MG63 (cell line): ENCODE results near the gene FANCD2OS. TPM values are rescaled to one million over a fixed set of nuclear protein-coding genes. Genes with fewer than 3 reads are reported as not detected.
"Not testable (repeated sequence)": the region's sequence is repeated elsewhere in the genome, so short reads cannot be mapped to it uniquely, and the experiment has no call there.

Experiments
- DNase-seq: peaks from one replicate; pipeline ENCODE4 v3.0.0-alpha.2; 2020
- H3K27me3 ChIP-seq: fragments of 250-450 bp; sonication (Bioruptor Pico); 2 replicates; pipeline ENCODE4 v1.5.1; 2020; ENCODE audit warnings: mild to moderate bottlenecking, moderate library complexity
- H3K36me3 ChIP-seq: fragments of 250-450 bp; sonication (Bioruptor Pico); 2 replicates; pipeline ENCODE4 v1.5.1; 2020; ENCODE audit warnings: mild to moderate bottlenecking, moderate library complexity
- H3K4me3 ChIP-seq: fragments of 250-450 bp; sonication (Bioruptor Pico); 2 replicates; pipeline ENCODE4 v1.5.1; 2020; ENCODE audit warnings: mild to moderate bottlenecking, moderate library complexity
- H3K9me3 ChIP-seq: fragments of 250-450 bp; sonication (Bioruptor Pico); 2 replicates; pipeline ENCODE4 v1.5.1; 2020; ENCODE audit warnings: mild to moderate bottlenecking, moderate library complexity
- total RNA-seq: library from RNA; depleted of rRNA; stranded (reverse); fragments of >200 nt; shearing (Covaris generic); gene quantifications from 2 replicates; pipeline ENCODE4 v1.2.3, GENCODE V29; 2014; ENCODE audit warnings: low replicate concordance; rRNA removed

FANCD2OS gene
- total RNA-seq, 1 experiment from 2014 or later = not detected

DNA sequence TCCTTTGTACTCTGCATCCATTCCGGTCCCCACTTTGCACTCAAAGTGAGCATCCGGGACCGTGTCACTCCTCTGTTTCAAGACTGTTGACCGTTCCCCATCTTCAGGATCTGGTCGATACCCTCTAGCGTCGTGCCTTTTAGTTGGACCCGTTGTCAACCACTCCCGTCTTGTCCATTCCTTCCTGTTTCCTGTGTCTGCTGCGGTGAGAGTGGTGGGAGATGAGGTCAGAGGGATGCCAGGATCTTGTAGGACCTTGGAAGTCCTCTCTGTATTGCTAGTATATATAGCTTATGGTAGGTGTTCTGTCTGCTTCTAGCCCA, 8.0 kb upstream of the FANCD2OS start:
- Histone ChIP-seq H3K9me3 (no peaks in the 10 kb centered on the region), H3K27me3 (no peaks in the 10 kb centered on the region), H3K36me3 (no peaks in the 10 kb centered on the region), H3K4me3 (peak overlapping the region; percentile 79)
- DNase-seq = peak; percentile 17

DNA sequence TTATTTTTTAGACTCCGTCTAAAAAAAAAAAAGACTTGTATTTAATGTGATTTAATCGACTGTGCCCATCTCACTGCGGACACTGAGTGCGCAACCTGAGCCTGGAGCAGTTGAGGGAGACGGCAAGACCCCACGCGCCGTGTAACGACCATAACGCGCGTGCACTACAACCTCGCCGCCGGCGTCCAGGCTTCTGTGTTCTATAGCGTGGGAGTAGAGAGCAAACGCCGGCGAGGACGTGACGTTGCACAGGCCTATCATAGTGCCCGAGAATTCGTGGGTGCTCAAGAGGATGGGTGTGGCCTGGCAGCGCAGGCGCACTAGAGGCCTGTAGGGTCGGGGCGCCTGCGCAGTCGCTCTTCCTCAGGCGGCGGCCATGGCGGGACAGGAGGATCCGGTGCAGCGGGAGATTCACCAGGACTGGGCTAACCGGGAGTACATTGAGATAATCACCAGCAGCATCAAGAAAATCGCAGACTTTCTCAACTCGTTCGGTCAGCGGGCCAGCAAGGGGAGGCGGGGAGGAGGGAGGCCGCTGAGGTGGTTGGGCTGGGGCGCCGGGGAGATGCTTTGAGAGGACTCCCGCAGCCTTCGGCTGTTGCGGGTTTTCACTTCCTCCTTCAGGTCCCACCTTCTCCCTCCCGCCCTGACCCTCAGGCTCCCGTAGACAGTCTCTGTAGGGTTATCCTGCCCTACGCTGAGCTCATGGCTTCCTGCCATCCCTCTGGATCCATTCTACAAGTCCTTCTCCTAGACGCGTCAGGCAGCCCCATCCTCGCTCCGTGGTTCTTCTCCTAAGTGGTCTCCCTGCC, 7.5 kb upstream of the FANCD2OS start, which contains the start of gene BRK1:
TSS of gene BRK1 (plus strand) at position 350 of the 812 bp plus-strand sequence. CDS start at position 377, 27 bp downstream.
- H3K27me3 ChIP-seq = no peaks in the 10 kb centered on the region
- peak within 1 kb of the TSS; percentile 79 for H3K4me3 ChIP-seq
- H3K9me3 ChIP-seq = no peaks in the 10 kb centered on the region
- no peaks in the 10 kb centered on the region for H3K36me3 ChIP-seq
- DNase-seq = peak; percentile 91

DNA sequence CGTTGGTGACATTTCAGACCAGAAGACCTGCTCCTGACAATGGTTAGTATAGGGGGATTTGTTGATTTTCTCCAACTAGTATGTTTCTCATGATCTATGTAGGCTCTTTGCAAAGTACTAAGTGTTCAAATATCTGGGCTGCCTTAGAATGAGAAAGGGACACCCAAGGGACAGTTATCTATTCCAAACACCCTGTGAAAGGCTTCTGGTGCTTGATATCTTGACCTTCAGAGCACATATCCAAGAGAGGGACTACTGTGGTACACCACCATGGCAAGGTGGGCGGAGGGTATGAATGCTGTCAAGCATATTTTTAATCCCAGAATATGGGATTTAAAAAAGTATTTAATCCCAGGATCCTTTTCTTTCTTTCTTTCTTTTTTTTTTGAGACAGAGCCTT, 1.1 kb downstream of the FANCD2OS start:
- H3K4me3 ChIP-seq = no peak overlapping the region

DNA sequence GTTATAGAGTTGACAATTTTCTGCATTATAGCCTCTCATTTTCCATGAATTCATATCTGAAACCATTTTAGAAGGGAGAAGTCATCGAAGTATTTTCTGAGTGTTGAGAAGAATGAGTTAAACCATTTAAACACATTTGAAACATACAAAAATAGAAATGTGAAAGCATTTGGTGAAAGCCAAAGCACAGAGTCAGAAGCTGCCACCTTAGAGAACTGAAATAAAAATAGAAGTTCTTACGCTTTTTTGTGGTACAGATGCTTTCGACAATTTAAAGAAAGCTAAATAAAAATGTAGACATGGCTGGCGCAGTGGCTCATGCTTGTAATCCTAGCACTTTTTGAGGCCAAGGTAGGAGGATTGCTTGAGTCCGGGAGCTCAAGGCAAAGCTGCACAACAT, 9.0 kb downstream of the FANCD2OS start:
- Histone ChIP-seq H3K27me3 (no peaks in the 10 kb centered on the region), H3K9me3 (no peaks in the 10 kb centered on the region)

More for the DNA sequence above, 1.1 kb downstream of the FANCD2OS start:
- Histone ChIP-seq H3K9me3 (no peaks in the 10 kb centered on the region), H3K36me3 (no peaks in the 10 kb centered on the region), H3K27me3 (no peaks in the 10 kb centered on the region)
- no peak for DNase-seq

DNA sequence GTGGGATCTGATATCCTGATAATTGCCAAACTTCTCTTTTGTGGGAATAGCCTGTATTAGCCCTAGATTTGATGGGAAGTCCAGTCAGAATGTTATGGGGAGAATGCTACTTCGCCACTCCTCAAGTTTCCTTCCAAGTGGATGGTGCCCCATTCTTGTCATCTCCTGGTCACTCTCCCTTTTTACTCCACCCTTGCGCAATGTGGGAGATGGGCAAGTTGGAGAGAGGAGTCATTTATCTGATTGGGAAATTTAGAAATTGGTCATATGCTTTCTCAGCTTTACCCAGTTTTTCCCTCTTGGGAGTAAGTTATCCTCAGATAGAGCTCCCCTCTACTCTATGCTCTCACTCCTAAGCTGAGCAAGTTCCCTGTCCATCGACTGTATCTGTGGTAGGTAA, 14.4 kb downstream of the FANCD2OS start:
- no peak for DNase-seq
- H3K9me3 ChIP-seq = no peaks in the 10 kb centered on the region
- H3K27me3 ChIP-seq = no peaks in the 10 kb centered on the region
- peaks cover 4% of the 10 kb centered on the region; the same call in 1 of the 2 replicates for H3K36me3 ChIP-seq
- H3K4me3 ChIP-seq = no peak overlapping the region

More for the DNA sequence above, 9.0 kb downstream of the FANCD2OS start:
- Histone ChIP-seq H3K36me3 (peaks cover 2% of the 10 kb centered on the region; the same call in 1 of the 2 replicates), H3K4me3 (no peak overlapping the region)
- DNase-seq = no peak

DNA sequence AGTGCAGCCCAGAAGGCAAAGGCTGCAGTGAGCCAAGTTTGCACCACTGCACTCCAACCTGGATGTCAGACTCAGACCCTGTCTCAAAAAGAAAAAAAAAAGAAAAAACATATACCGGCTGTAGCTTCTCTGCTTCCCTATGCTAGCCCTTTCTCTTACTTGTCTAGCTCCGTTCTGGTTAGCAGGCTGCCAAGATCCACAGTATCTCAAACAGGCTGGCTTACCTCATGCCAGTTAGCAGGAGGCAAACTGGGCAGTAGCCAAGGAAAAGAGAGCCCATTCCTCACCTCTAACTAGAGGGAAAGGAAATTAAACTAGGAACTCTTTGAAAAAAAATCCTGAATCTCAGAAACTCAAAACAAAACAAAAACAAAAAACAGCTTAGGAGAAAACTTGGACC, 16.7 kb downstream of the FANCD2OS start:
- not testable (repeated sequence) for H3K4me3 ChIP-seq, H3K9me3 ChIP-seq, DNase-seq, H3K27me3 ChIP-seq, H3K36me3 ChIP-seq

DNA sequence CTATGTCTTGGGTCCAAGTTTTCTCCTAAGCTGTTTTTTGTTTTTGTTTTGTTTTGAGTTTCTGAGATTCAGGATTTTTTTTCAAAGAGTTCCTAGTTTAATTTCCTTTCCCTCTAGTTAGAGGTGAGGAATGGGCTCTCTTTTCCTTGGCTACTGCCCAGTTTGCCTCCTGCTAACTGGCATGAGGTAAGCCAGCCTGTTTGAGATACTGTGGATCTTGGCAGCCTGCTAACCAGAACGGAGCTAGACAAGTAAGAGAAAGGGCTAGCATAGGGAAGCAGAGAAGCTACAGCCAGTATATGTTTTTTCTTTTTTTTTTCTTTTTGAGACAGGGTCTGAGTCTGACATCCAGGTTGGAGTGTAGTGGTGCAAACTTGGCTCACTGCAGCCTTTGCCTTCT, 17.3 kb downstream of the FANCD2OS start:
- not testable (repeated sequence) for H3K36me3 ChIP-seq, H3K9me3 ChIP-seq, DNase-seq, H3K4me3 ChIP-seq, H3K27me3 ChIP-seq

DNA sequence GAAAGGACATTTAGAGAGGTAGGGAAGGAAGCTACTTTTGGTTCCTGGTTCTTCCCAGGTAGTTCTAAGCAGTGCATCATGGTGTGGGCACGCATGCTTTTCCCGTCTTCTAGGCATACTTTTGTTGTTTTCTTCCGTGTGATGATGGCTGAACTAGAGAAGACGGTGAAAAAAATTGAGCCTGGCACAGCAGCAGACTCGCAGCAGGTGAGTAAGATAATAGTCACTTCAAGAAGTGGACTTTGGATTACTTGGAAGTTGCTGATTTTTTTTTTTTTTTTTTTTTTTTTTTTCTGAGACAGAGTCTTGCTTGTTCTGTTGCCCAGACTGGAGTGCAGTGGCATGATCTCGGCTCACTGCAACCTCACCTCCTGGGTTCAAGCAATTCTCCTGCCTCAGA, 17.9 kb downstream of the FANCD2OS start:
- peaks cover 2% of the 10 kb centered on the region for H3K36me3 ChIP-seq

DNA sequence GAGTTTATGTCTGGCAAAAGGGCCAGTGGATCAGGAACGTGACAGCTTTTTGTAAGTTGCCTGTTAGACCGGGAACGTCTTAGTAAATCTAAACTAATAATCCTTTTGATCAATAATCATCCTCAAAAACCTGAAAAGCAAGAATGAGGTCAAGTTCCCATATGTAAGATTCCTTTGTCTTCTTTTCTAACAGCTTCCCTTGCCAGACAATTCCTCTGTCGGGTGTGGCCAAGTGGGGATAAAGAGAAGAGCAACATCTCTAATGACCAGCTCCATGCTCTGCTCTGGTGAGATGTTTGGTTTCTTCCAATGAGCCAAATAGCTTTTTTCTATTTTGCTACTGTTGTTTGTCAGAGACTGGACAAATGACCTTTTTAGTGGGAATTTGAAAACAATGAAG, 19.8 kb downstream of the FANCD2OS start:
- no peaks in the 10 kb centered on the region for H3K27me3 ChIP-seq
- H3K9me3 ChIP-seq = no peaks in the 10 kb centered on the region
- H3K4me3 ChIP-seq = no peak overlapping the region
- DNase-seq = no peak
- peaks cover 2% of the 10 kb centered on the region for H3K36me3 ChIP-seq

More for the DNA sequence above, 17.9 kb downstream of the FANCD2OS start:
- H3K27me3 ChIP-seq = no peaks in the 10 kb centered on the region
- no peak overlapping the region for H3K4me3 ChIP-seq
- H3K9me3 ChIP-seq = no peaks in the 10 kb centered on the region
- no peak for DNase-seq

DNA sequence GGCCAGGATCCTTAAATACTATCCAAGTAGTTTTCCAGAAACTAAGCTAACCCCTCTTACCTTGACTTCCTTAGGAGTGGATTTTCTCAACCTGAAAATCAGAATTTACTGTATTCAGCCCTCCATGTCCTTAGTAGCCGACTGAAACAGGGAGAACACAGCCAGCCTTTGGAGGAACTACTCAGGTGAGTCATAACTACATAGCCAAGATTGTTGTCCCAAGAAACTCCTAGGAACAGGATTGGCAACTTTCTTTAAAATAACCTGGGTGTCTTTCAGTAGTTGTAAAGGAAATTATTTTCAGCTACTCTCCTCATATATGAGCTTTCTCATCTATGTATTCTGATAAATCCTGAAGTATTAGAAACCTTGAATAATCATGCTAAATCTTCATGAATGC, 22.3 kb downstream of the FANCD2OS start:
- no peak overlapping the region for H3K4me3 ChIP-seq
- peaks cover 4% of the 10 kb centered on the region for H3K36me3 ChIP-seq
- DNase-seq = no peak
- H3K9me3 ChIP-seq = no peaks in the 10 kb centered on the region
- no peaks in the 10 kb centered on the region for H3K27me3 ChIP-seq

DNA sequence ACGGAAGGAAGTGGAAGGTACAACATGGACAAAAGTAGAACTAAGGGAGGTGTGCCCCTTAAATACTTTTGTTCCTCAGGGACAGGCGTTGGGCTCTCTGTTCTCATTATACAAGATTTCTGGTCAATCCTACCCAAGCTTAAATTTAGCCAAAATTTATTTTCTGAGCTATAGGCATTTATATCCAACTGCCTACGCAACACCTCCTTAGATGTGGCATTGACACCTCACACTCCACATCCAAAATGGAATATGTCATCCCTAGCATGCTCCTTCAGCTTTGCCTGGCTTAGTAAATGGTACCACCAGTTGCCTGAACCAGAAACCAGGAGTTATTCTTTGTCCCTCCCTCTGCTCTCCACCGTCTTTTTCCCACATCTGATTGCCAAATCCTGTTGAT, 26.2 kb downstream of the FANCD2OS start:
- DNase-seq = no peak
- Histone ChIP-seq H3K27me3 (no peaks in the 10 kb centered on the region), H3K4me3 (no peak overlapping the region), H3K36me3 (peaks cover 2% of the 10 kb centered on the region), H3K9me3 (no peaks in the 10 kb centered on the region)

DNA sequence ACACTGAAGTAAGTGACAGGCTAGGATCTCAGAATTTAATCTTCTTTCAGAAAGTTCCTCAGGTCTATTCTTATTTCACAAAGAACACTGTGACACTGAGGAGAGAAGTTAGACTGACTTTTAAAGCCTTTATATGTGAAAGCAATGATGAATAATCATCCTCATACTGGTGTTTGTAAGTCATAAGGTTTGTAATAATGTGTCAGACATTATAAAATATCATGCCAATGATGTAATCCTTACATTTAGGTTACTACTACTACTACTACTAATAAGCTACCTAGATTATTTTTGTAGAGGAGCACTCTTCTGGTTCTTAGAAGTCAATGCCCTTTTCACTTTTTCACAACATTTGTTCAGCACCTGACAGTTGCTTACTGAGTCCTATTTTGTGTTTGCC, 33.4 kb downstream of the FANCD2OS start:
- no peaks in the 10 kb centered on the region for H3K27me3 ChIP-seq
- no peak overlapping the region for H3K4me3 ChIP-seq
- peaks cover 8% of the 10 kb centered on the region for H3K36me3 ChIP-seq
- DNase-seq = no peak
- H3K9me3 ChIP-seq = no peaks in the 10 kb centered on the region

DNA sequence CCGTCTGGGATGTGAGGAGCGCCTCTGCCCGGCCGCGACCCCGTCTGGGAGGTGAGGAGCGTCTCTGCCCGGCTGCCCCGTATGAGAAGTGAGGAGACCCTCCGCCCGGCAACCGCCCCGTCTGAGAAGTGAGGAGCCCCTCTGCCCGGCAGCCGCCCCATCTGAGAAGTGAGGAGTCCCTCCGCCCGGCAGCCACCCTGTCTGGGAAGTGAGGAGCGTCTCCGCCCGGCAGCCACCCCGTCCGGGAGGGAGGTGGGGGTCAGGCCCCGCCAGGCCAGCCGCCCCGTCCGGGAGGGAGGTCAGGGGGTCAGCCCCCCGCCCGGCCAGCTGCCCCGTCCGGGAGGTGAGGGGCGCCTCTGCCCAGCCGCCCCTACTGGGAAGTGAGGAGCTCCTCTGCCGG, 38.0 kb downstream of the FANCD2OS start:
- not testable (repeated sequence) for H3K27me3 ChIP-seq, DNase-seq, H3K9me3 ChIP-seq, H3K4me3 ChIP-seq
- peaks cover 11% of the 10 kb centered on the region for H3K36me3 ChIP-seq

DNA sequence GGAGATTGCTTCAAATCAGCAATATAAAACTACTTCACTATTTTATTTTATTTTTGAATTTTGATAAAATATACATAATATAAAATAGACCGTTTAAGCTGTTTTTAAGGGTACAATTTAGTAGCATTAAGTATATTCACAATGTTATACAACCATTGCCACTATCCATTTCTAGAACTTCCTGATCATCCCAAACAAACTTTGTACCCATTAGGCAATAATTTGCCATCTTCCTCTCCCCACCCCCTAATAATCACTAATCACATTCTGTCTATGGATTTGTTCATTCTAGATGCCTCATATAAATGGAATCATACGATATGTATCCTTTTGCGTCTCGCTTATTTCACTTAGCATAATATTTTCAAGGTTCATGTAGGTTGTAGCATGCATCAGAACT, 53.0 kb downstream of the FANCD2OS start:
- Histone ChIP-seq H3K27me3 (no peaks in the 10 kb centered on the region), H3K9me3 (no peaks in the 10 kb centered on the region), H3K36me3 (no peaks in the 10 kb centered on the region; the same call in 1 of the 2 replicates), H3K4me3 (no peak overlapping the region)
- no peak for DNase-seq

Other genes with a start within 250 kb of the FANCD2OS start
- not detected in 2 replicates for gene CIDEC, start 228.0 kb downstream of the FANCD2OS start, total RNA-seq
- 21.4 and 23.1 TPM in 2 replicates for gene JAGN1, start 217.6 kb downstream of the FANCD2OS start, total RNA-seq
- 0.30 TPM in 1 of 2 replicates, not detected in the other for gene IL17RE, start 205.4 kb downstream of the FANCD2OS start, total RNA-seq
- 12.1 and 14.8 TPM in 2 replicates for gene IL17RC, start 191.2 kb downstream of the FANCD2OS start, total RNA-seq
- 19.1 and 22.6 TPM in 2 replicates for gene CRELD1, start 174.4 kb downstream of the FANCD2OS start, total RNA-seq
- gene PRRT3, start 155.8 kb downstream of the FANCD2OS start, total RNA-seq = 0.23 TPM in 1 of 2 replicates, not detected in the other
- gene EMC3, start 121.4 kb downstream of the FANCD2OS start, total RNA-seq = 18.8 and 72.4 TPM in 2 replicates
- gene FANCD2, start 81.8 kb downstream of the FANCD2OS start, total RNA-seq = 7.1 and 13.6 TPM in 2 replicates
- 45.8 and 58.1 TPM in 2 replicates for gene BRK1, start 7.4 kb upstream of the FANCD2OS start, total RNA-seq
- 16.7 and 21.6 TPM in 2 replicates for gene VHL, start 33.5 kb upstream of the FANCD2OS start, total RNA-seq
- 5.0 and 6.1 TPM in 2 replicates for gene IRAK2, start 56.7 kb upstream of the FANCD2OS start, total RNA-seq
- gene TATDN2, start 140.2 kb upstream of the FANCD2OS start, total RNA-seq = 7.6 and 15.8 TPM in 2 replicates
- gene GHRL, start 184.7 kb upstream of the FANCD2OS start, total RNA-seq = not detected in 2 replicates
- 97.2 and 147 TPM in 2 replicates for gene SEC13, start 212.9 kb upstream of the FANCD2OS start, total RNA-seq